Measurements from ENCODE around the gene GUCY1B1.

DNA sequence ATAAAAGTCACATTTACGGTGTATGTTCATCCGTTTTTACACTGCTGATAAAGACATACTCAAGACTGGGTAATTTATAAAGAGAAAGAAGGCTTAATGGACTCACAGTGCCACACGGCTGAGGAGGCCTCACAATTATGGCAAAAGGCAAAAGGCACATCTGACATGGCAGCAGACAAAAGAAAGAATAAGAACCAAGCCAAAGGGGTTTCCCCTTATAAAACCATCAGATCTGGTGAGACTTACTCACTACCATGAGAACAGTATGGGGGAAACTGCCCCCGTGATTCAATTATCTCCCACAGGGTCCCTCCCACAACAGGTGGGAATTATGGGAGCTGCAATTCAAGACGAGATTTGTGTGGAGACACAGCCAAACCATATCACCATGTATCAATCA is 7.3 kb upstream of the GUCY1B1 start:
- TF ChIP-seq, protein P1, sequence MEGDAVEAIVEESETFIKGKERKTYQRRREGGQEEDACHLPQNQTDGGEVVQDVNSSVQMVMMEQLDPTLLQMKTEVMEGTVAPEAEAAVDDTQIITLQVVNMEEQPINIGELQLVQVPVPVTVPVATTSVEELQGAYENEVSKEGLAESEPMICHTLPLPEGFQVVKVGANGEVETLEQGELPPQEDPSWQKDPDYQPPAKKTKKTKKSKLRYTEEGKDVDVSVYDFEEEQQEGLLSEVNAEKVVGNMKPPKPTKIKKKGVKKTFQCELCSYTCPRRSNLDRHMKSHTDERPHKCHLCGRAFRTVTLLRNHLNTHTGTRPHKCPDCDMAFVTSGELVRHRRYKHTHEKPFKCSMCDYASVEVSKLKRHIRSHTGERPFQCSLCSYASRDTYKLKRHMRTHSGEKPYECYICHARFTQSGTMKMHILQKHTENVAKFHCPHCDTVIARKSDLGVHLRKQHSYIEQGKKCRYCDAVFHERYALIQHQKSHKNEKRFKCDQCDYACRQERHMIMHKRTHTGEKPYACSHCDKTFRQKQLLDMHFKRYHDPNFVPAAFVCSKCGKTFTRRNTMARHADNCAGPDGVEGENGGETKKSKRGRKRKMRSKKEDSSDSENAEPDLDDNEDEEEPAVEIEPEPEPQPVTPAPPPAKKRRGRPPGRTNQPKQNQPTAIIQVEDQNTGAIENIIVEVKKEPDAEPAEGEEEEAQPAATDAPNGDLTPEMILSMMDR (IDR thresholded peaks at IDR 0.05; ENCODE audit: borderline replicate concordance, extremely low read depth, low read length, poor library complexity, severe bottlenecking), result no peak
- TF ChIP-seq EZH2 (IDR thresholded peaks at IDR 0.05; ENCODE audit: borderline replicate concordance, low read depth, low read length, severe bottlenecking), result no peak
